Mesenchymal stem cell (in vitro differentiated cells and primary cell): ENCODE data around the gene PCSK9.

ENCODE experiments used
- DNase-seq: peaks from one replicate; pipeline ENCODE4 v3.0.0-alpha.2; 2013
- H2AFZ ChIP-seq: one replicate; pipeline ENCODE4 v1.6.1; 2013; ENCODE audit warnings: low read depth, mild to moderate bottlenecking, control low read depth, inconsistent platforms, low read length, moderate library complexity
- H2AK5ac ChIP-seq: 2 replicates; pipeline ENCODE4 v1.6.1; 2013; ENCODE audit warnings: low read length, moderate library complexity, mild to moderate bottlenecking, inconsistent platforms; ENCODE audit not compliant: severe bottlenecking
- H2BK120ac ChIP-seq: one replicate; pipeline ENCODE4 v1.6.1; 2013; ENCODE audit warnings: low read depth, mild to moderate bottlenecking, inconsistent platforms, low read length, moderate library complexity
- H2BK12ac ChIP-seq, 2 experiments: one replicate each; pipeline ENCODE4 v1.6.1; 2013; ENCODE audit warnings: inconsistent platforms in 2 of 2, low read length in 2 of 2, mild to moderate bottlenecking in 2 of 2, moderate library complexity in 2 of 2, control low read depth in 1 of 2
- H2BK15ac ChIP-seq: one replicate; pipeline ENCODE4 v1.6.1; 2013; ENCODE audit warnings: mild to moderate bottlenecking, low read depth, inconsistent platforms; ENCODE audit not compliant: poor library complexity, severe bottlenecking
- H2BK5ac ChIP-seq: 2 replicates; pipeline ENCODE4 v1.6.1; 2013; ENCODE audit warnings: low read depth, mild to moderate bottlenecking, low read length, control low read depth, inconsistent platforms; ENCODE audit not compliant: poor library complexity, severe bottlenecking
- H3K14ac ChIP-seq, 2 experiments: one replicate each; pipeline ENCODE4 v1.6.1; 2013; ENCODE audit warnings: inconsistent platforms in 2 of 2, low read length in 2 of 2, control low read depth in 1 of 2, mild to moderate bottlenecking in 1 of 2, moderate library complexity in 1 of 2
- H3K18ac ChIP-seq, 2 experiments: one replicate each; pipeline ENCODE4 v1.6.1; 2013; ENCODE audit warnings: inconsistent platforms in 2 of 2, low read length in 2 of 2, control low read depth in 1 of 2, low read depth in 1 of 2, mild to moderate bottlenecking in 1 of 2
- H3K23ac ChIP-seq, 2 experiments: one replicate each; pipeline ENCODE4 v1.6.1; 2013; ENCODE audit warnings: inconsistent platforms in 2 of 2, low read length in 2 of 2, mild to moderate bottlenecking in 2 of 2, moderate library complexity in 2 of 2, control low read depth in 1 of 2
- H3K27ac ChIP-seq: 2 replicates; pipeline ENCODE4 v1.5.1; 2013; ENCODE audit warnings: mild to moderate bottlenecking, moderate library complexity, low read length, control low read depth, inconsistent platforms; ENCODE audit not compliant: poor library complexity, severe bottlenecking
- H3K27me3 ChIP-seq, 2 experiments: 2 replicates each; pipeline versions ENCODE4 v1.6.1 to v1.7.0; 2013; ENCODE audit warnings: low read length in 2 of 2, mild to moderate bottlenecking in 2 of 2, moderate library complexity in 2 of 2, control low read depth in 1 of 2, inconsistent platforms in 1 of 2; ENCODE audit not compliant: control insufficient read depth in 1 of 2, insufficient read depth in 1 of 2
- H3K36me3 ChIP-seq, 2 experiments: 2 replicates each; pipeline versions ENCODE4 v1.6.1 to v1.7.0; 2013; ENCODE audit warnings: low read length in 2 of 2, control low read depth in 1 of 2, inconsistent platforms in 1 of 2, low read depth in 1 of 2, mild to moderate bottlenecking in 1 of 2; ENCODE audit not compliant: insufficient read depth in 2 of 2, control insufficient read depth in 1 of 2
- H3K4ac ChIP-seq, 2 experiments: one replicate each; pipeline ENCODE4 v1.6.1; 2013; ENCODE audit warnings: inconsistent platforms in 2 of 2, low read length in 2 of 2, mild to moderate bottlenecking in 2 of 2, moderate library complexity in 2 of 2, control low read depth in 1 of 2, low read depth in 1 of 2
- H3K4me1 ChIP-seq: 2 replicates; pipeline ENCODE4 v1.6.1; 2013; ENCODE audit warnings: low read depth, low read length, control low read depth; ENCODE audit not compliant: control insufficient read depth, insufficient read depth
- H3K4me2 ChIP-seq: 2 replicates; pipeline ENCODE4 v1.6.1; 2013; ENCODE audit warnings: low read length, mild to moderate bottlenecking, inconsistent platforms; ENCODE audit not compliant: poor library complexity, severe bottlenecking
- H3K4me3 ChIP-seq, 2 experiments: 2 replicates each; pipeline versions ENCODE4 v1.5.1 to v1.7.0; 2013; ENCODE audit warnings: low read length in 2 of 2, mild to moderate bottlenecking in 2 of 2, control low read depth in 1 of 2, low read depth in 1 of 2; ENCODE audit not compliant: insufficient read depth in 1 of 2
- H3K79me1 ChIP-seq: replicated peaks from 2 replicates; pipeline ENCODE4 v1.6.1; 2013; ENCODE audit warnings: mild to moderate bottlenecking, control low read depth, low read length, inconsistent platforms; ENCODE audit not compliant: poor library complexity, severe bottlenecking
- H3K9ac ChIP-seq: 2 replicates; pipeline ENCODE4 v1.7.0; 2013; ENCODE audit warnings: mild to moderate bottlenecking, low read length, moderate library complexity
- H3K9me3 ChIP-seq: 2 replicates; pipeline ENCODE4 v1.7.0; 2013; ENCODE audit warnings: mild to moderate bottlenecking, low read length; ENCODE audit not compliant: control insufficient read depth
- H4K8ac ChIP-seq: one replicate; pipeline ENCODE4 v1.6.1; 2013; ENCODE audit warnings: inconsistent platforms, mild to moderate bottlenecking, low read length, moderate library complexity
- H4K91ac ChIP-seq: one replicate; pipeline ENCODE4 v1.6.1; 2013; ENCODE audit warnings: mild to moderate bottlenecking, low read length, inconsistent platforms
- WGBS: methylation state at CpG from one replicate; pipeline ENCODE4 v1.1.7; 2013; ENCODE audit warnings: mixed read lengths; 5-methylcytosine and 5-hydroxymethylcytosine counted together

PCSK9 gene

GRCh38 chr1:55069280-55069679 is 29.9 kb downstream of the PCSK9 start:
- no peak overlapping the region for H3K4me3 ChIP-seq
- 97% methylated on average over 7 of the region's 7 CpGs for WGBS

GRCh38 chr1:55070293-55071164 is 31.2 kb downstream of the PCSK9 start:
- no peak overlapping the region for H3K9ac ChIP-seq
- H4K91ac ChIP-seq = no peak overlapping the region
- H2AK5ac ChIP-seq = no peak overlapping the region
- no peak overlapping the region for H3K23ac ChIP-seq
- no peak overlapping the region for H3K4ac ChIP-seq
- H3K18ac ChIP-seq = no peak overlapping the region
- H3K14ac ChIP-seq = no peak overlapping the region
- no peak overlapping the region for H2BK5ac ChIP-seq
- H2BK15ac ChIP-seq = no peak overlapping the region
- H2BK12ac ChIP-seq = no peak overlapping the region
- H3K9me3 ChIP-seq = no peaks in the 10 kb centered on the region
- no peak overlapping the region for H3K4me2 ChIP-seq
- no peak overlapping the region for H3K27ac ChIP-seq
- peaks cover 15% of the 10 kb centered on the region for H3K79me1 ChIP-seq
- no peak overlapping the region for H4K8ac ChIP-seq
- H2BK120ac ChIP-seq = no peak overlapping the region
- 96% methylated on average over 16 of the region's 17 CpGs for WGBS
- no peak for DNase-seq
- H3K36me3 ChIP-seq = peaks cover 38 to 98% of the 10 kb centered on the region in 2 experiments
- H2AFZ ChIP-seq = no peak overlapping the region
- H3K4me1 ChIP-seq = no peaks in the 10 kb centered on the region
- H3K27me3 ChIP-seq = no peaks in the 10 kb centered on the region
- H3K4me3 ChIP-seq = no peak overlapping the region

More at GRCh38 chr1:55069280-55069679, 29.9 kb downstream of the PCSK9 start:
- no peak overlapping the region for H2BK120ac ChIP-seq
- no peak overlapping the region for H3K14ac ChIP-seq
- no peaks in the 10 kb centered on the region for H3K27me3 ChIP-seq
- H2AFZ ChIP-seq = no peak overlapping the region
- no peak overlapping the region for H3K18ac ChIP-seq
- no peak overlapping the region for H3K4me2 ChIP-seq
- no peak overlapping the region for H2BK12ac ChIP-seq
- no peak overlapping the region for H3K9ac ChIP-seq
- no peak overlapping the region for H2AK5ac ChIP-seq
- no peak overlapping the region for H4K91ac ChIP-seq
- peaks cover 38 to 86% of the 10 kb centered on the region in 2 experiments for H3K36me3 ChIP-seq
- H3K27ac ChIP-seq = no peak overlapping the region
- no peaks in the 10 kb centered on the region for H3K9me3 ChIP-seq
- H4K8ac ChIP-seq = no peak overlapping the region
- H3K4ac ChIP-seq = no peak overlapping the region
- no peak overlapping the region for H2BK15ac ChIP-seq
- H2BK5ac ChIP-seq = no peak overlapping the region
- peaks cover 2% of the 10 kb centered on the region for H3K4me1 ChIP-seq
- DNase-seq = no peak
- H3K79me1 ChIP-seq = peaks cover 15% of the 10 kb centered on the region
- no peak overlapping the region for H3K23ac ChIP-seq

- Histone ChIP-seq H2AK5ac (no peak overlapping the region), H3K9me3 (no peaks in the 10 kb centered on the region), H2BK12ac (no peak overlapping the region), H3K14ac (no peak overlapping the region), H2AFZ (no peak overlapping the region), H4K91ac (no peak overlapping the region), H4K8ac (no peak overlapping the region), H2BK5ac (no peak overlapping the region), H3K4me2 (no peak overlapping the region), H3K4me1 (no peaks in the 10 kb centered on the region), H3K9ac (no peak overlapping the region), H3K18ac (no peak overlapping the region), H3K23ac (no peak overlapping the region), H3K27ac (no peak overlapping the region), H3K27me3 (no peaks in the 10 kb centered on the region), H3K4me3 (no peak overlapping the region), H2BK15ac (no peak overlapping the region), H3K79me1 (peaks cover 15% of the 10 kb centered on the region), H3K36me3 (peaks cover 30 to 98% of the 10 kb centered on the region in 2 experiments), H2BK120ac (no peak overlapping the region), H3K4ac (no peak overlapping the region)
- peak; percentile 65 for DNase-seq
- WGBS = 67% methylated on average over 8 of the region's 8 CpGs
These were observed 32.1 kb downstream of the PCSK9 start for GRCh38 chr1:55071477-55071876.

GRCh38 chr1:55073187-55073916 is 34.0 kb downstream of the PCSK9 start:
- Histone ChIP-seq H2AK5ac (no peak overlapping the region), H3K14ac (no peak overlapping the region), H3K4ac (no peak overlapping the region), H3K18ac (no peak overlapping the region), H3K4me3 (no peak overlapping the region), H3K4me2 (no peak overlapping the region), H3K9me3 (no peaks in the 10 kb centered on the region), H2AFZ (no peak overlapping the region), H3K9ac (no peak overlapping the region), H4K8ac (no peak overlapping the region), H3K36me3 (peaks cover 24 to 98% of the 10 kb centered on the region in 2 experiments), H3K27me3 (no peaks in the 10 kb centered on the region), H3K27ac (no peak overlapping the region), H3K4me1 (no peaks in the 10 kb centered on the region), H2BK120ac (no peak overlapping the region), H4K91ac (no peak overlapping the region), H3K23ac (no peak overlapping the region), H2BK15ac (no peak overlapping the region), H2BK12ac (no peak overlapping the region), H2BK5ac (no peak overlapping the region), H3K79me1 (peaks cover 8% of the 10 kb centered on the region)
- WGBS = 92% methylated on average over 3 of the region's 3 CpGs
- DNase-seq = no peak
